Endothelial cell of umbilical vein (primary cell): Measurements from ENCODE around the gene LIX1. TPM values are rescaled to one million over a fixed set of nuclear protein-coding genes. Genes with fewer than 3 reads are reported as not detected.
"Not testable (repeated sequence)": the region's sequence is repeated elsewhere in the genome, so short reads cannot be mapped to it uniquely, and the experiment has no call there.

Experiments
- BruUV-seq: library from RNA; stranded (reverse); fragments of 400-500 nt; replicated peaks from 2 replicates; lab custom pipeline; 2021; lab: Mats Ljungman, UMichigan
- CTCF ChIA-PET: fragments of 300-600, 350-600 bp; sonication (Branson Sonifier 250); formaldehyde crosslinking; loops from one replicate; lab custom pipeline; 2021; ENCODE audit warnings: antibody characterized with exemption, inconsistent platforms; lab: Charles Lee
- POLR2A ChIA-PET: fragments of 300-600, 350-600 bp; sonication (Branson Sonifier 250); formaldehyde crosslinking; loops from one replicate; lab custom pipeline; 2021; ENCODE audit warnings: antibody characterized with exemption, inconsistent platforms; lab: Charles Lee
- DNase-seq: peaks from one replicate; pipeline ENCODE4 v3.0.0-alpha.2; 2011; ENCODE audit warnings: low read depth, low spot score
- FAIRE-seq: peaks from 2 replicates; lab custom pipeline; 2011; peaks lifted over from hg19 to GRCh38; lab: Jason Lieb, UNC
- H2AFZ ChIP-seq: 2 replicates; pipeline ENCODE4 v1.6.0; 2012; ENCODE audit warnings: low read depth, low read length, control low read depth, inconsistent platforms
- H3K27ac ChIP-seq: 2 replicates; pipeline ENCODE4 v1.5.1; 2011; ENCODE audit warnings: low read depth, mild to moderate bottlenecking, control low read depth, low read length, moderate library complexity; ENCODE audit not compliant: insufficient read depth
- H3K27me3 ChIP-seq, 2 experiments: 2 replicates each; pipeline versions ENCODE4 v1.6.0 to v1.6.1; 2011; ENCODE audit warnings: low read length in 2 of 2, mixed read lengths in 1 of 2; ENCODE audit not compliant: control insufficient read depth in 2 of 2, insufficient read depth in 2 of 2
- H3K36me3 ChIP-seq, 2 experiments: 2 replicates in 1 of 2; 3 replicates in 1 of 2; pipeline ENCODE4 v1.5.1; 2011; ENCODE audit warnings: low read length in 2 of 2, mild to moderate bottlenecking in 1 of 2, moderate library complexity in 1 of 2; ENCODE audit not compliant: control insufficient read depth in 2 of 2, insufficient read depth in 2 of 2; ENCODE audit errors: extremely low read depth in 1 of 2
- H3K4me1 ChIP-seq: 3 replicates; pipeline ENCODE4 v1.5.1; 2011; ENCODE audit warnings: mild to moderate bottlenecking, low read length; ENCODE audit not compliant: control insufficient read depth, insufficient read depth; ENCODE audit errors: extremely low read depth
- H3K4me2 ChIP-seq: 2 replicates; pipeline ENCODE4 v1.6.1; 2011; ENCODE audit warnings: low read length, control low read depth, mixed read lengths; ENCODE audit not compliant: insufficient read depth
- H3K4me3 ChIP-seq, 3 experiments: fragments of 200-600 bp in 1 of 3; sonication (generic), shearing (Covaris generic) in 1 of 3; replicated peaks in 1 of 3; 2 replicates each; pipeline ENCODE4 v1.5.1; 2011 to 2016; ENCODE audit warnings: control low read depth in 3 of 3, low read length in 3 of 3, mild to moderate bottlenecking in 2 of 3, inconsistent platforms in 1 of 3, low read depth in 1 of 3, moderate library complexity in 1 of 3; ENCODE audit not compliant: insufficient read depth in 1 of 3
- H3K79me2 ChIP-seq: 2 replicates; pipeline ENCODE4 v1.6.0; 2012; ENCODE audit warnings: low read length, inconsistent platforms; ENCODE audit not compliant: control insufficient read depth, insufficient read depth
- H3K9ac ChIP-seq: replicated peaks from 2 replicates; pipeline ENCODE3; 2011; ENCODE audit warnings: low read length, control low read depth; ENCODE audit not compliant: insufficient read depth; ENCODE audit errors: extremely low read depth
- H3K9me1 ChIP-seq: replicated peaks from 3 replicates; pipeline ENCODE4 v1.6.0; 2011; ENCODE audit warnings: mild to moderate bottlenecking, low read length; ENCODE audit not compliant: control insufficient read depth, insufficient read depth; ENCODE audit errors: extremely low read depth
- H3K9me3 ChIP-seq: replicated peaks from 2 replicates; pipeline ENCODE4 v1.5.1; 2012; ENCODE audit warnings: low read length, inconsistent platforms; ENCODE audit not compliant: control insufficient read depth, insufficient read depth
- H4K20me1 ChIP-seq: replicated peaks from 2 replicates; pipeline ENCODE3; 2011; ENCODE audit warnings: mild to moderate bottlenecking, low read length; ENCODE audit not compliant: control insufficient read depth, insufficient read depth; ENCODE audit errors: extremely low read depth
- FOS ChIP-seq: IDR thresholded peaks from 2 replicates; pipeline ENCODE4 v1.6.1; 2011; ENCODE audit warnings: mild to moderate bottlenecking, low read length, moderate library complexity, borderline replicate concordance; ENCODE audit not compliant: insufficient read depth
- MYC ChIP-seq: IDR thresholded peaks from one replicate; pipeline ENCODE4 v1.6.1; 2011; ENCODE audit warnings: mild to moderate bottlenecking, low read depth, low read length
- dilution Hi-C: fragments of 300-500 bp; cut with MboI; formaldehyde crosslinking; loops from one replicate; pipeline ENCODE4 v1.15.0; 2019; ENCODE audit warnings: low sequenced_read_pairs; ENCODE audit not compliant: extremely low pct_ligation_motif_present
- intact Hi-C: fragments of 100-400 bp; cut with micrococcal nuclease; formaldehyde crosslinking; loops from one replicate; pipeline ENCODE4 v1.10.0; 2022
- polyA plus RNA-seq, 4 experiments: library from polyadenylated mRNA; depleted of rRNA in 3 of 4; stranded (reverse) in 3 of 4; unstranded in 1 of 4; fragments of >200 nt; gene quantifications; 2 replicates each; pipeline versions ENCODE4 v1.2.1 to v1.2.3, GENCODE V29; 2011 to 2012; ENCODE audit warnings: missing spikeins in 1 of 4
- total RNA-seq: library from RNA; stranded (reverse); gene quantifications from 2 replicates; pipeline ENCODE4 v1.2.3, GENCODE V29; 2021
- TF ChIP-seq, protein P1 (sequence below), 2 donors: IDR thresholded peaks; 1 replicate in 1 of 2; 2 replicates in 1 of 2; pipeline ENCODE4 v1.5.1; 2011; ENCODE audit warnings: low read length in 2 of 2, mild to moderate bottlenecking in 2 of 2, moderate library complexity in 2 of 2, control low read depth in 1 of 2, inconsistent platforms in 1 of 2, low read depth in 1 of 2; ENCODE audit not compliant: insufficient read depth in 1 of 2; ENCODE audit errors: extremely low read depth in 1 of 2

The LIX1 gene
- total and polyA plus RNA-seq, 2 donors (not counting 3 experiments of a cell fraction or from before 2014, with no cell fraction given) = not detected

DNA sequence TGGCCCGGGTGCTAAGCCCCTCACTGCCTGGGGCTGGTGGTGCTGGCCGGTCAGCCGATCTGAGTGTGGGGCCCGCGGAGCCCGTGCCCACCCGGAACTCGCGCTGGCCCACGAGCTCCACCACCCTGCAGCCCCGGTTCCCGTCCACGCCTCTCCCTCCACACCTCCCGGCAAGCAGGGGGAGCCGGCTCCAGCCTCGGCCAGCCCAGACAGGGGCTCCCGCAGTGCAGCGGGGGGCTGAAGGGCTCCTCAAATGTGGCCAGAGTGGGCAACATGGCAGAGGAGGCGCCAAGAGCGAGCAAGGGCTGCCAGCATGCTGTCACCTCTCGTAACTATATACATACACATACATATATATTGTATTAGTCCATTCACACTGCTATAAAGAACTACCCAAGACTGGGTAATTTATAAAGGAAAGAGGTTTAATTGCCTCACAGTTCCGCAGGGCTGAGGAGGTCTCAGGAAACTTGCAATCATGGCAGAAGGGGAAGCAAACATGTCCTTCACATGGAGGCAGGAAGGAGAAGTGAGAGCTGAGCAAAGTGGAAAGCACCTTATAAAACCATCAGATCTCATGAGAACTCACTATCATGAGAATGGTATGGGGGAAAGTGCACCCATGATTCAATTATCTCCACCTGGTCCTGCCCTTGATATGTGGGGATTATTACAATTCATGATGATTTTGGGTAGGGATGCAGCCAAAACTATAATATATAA is 56.8 kb downstream of the LIX1 start:
- CTCF ChIA-PET = no interaction called here
- BruUV-seq = no TSS peak
- Histone ChIP-seq H3K9me1 (no peaks in the 10 kb centered on the region), H3K4me2 (no peak overlapping the region), H4K20me1 (no peaks in the 10 kb centered on the region), H3K79me2 (no peaks in the 10 kb centered on the region), H3K4me3 (no peak overlapping the region), H3K9ac (no peak overlapping the region), H3K27me3 (peaks cover 3 to 4% of the 10 kb centered on the region in 2 experiments), H3K27ac (no peak overlapping the region), H2AFZ (no peak overlapping the region), H3K36me3 (no peaks in the 10 kb centered on the region), H3K4me1 (peaks cover 5% of the 10 kb centered on the region), H3K9me3 (no peaks in the 10 kb centered on the region)
- DNase-seq (no peak), FAIRE-seq (no peak)
- TF ChIP-seq MYC = no peak
- TF ChIP-seq, protein P1, sequence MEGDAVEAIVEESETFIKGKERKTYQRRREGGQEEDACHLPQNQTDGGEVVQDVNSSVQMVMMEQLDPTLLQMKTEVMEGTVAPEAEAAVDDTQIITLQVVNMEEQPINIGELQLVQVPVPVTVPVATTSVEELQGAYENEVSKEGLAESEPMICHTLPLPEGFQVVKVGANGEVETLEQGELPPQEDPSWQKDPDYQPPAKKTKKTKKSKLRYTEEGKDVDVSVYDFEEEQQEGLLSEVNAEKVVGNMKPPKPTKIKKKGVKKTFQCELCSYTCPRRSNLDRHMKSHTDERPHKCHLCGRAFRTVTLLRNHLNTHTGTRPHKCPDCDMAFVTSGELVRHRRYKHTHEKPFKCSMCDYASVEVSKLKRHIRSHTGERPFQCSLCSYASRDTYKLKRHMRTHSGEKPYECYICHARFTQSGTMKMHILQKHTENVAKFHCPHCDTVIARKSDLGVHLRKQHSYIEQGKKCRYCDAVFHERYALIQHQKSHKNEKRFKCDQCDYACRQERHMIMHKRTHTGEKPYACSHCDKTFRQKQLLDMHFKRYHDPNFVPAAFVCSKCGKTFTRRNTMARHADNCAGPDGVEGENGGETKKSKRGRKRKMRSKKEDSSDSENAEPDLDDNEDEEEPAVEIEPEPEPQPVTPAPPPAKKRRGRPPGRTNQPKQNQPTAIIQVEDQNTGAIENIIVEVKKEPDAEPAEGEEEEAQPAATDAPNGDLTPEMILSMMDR (IDR thresholded peaks at IDR 0.05; ENCODE audit: extremely low read depth in 1 of 2, insufficient read depth in 1 of 2, low read depth in 1 of 2, low read length in 2 of 2) = no peak
- no peak for TF ChIP-seq FOS
- dilution Hi-C loops = no loop called here
- intact Hi-C loops = no loop called here
- POLR2A ChIA-PET = no interaction called here

DNA sequence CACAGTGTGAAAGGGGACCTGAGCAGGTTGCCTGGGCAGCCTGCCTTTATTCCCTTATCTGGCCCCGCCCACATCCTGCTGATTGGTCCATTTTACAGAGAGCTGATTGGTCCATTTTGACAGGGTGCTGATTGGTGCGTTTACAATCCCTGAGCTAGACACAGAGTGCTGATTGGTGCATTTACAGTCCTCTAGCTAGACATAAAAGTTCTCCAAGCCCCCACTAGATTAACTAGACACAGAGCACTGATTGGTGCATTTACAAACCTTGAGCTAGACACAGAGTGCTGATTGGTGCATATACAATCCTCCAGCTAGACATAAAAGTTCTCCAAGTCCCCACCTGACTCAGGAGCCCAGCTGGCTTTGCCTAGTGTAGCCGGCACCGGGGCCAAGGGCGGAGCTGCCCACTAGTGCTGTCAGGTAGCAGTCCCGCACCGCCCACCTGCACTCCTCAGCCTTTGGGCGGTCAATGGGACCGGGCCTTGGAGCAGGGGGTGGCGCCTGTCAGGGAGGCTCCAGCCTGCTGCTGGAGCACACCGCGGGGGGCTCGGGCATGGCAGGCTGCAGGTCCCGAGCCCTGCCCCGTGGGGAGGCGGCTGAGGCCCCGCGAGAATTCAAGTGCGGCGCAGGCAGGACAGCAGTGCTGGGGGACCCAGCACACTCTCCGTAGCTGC is 57.5 kb downstream of the LIX1 start:
- H3K27me3 ChIP-seq, FAIRE-seq, H3K4me2 ChIP-seq, dilution Hi-C loops, H3K4me3 ChIP-seq, BruUV-seq, H4K20me1 ChIP-seq, H3K4me1 ChIP-seq, POLR2A ChIA-PET, H3K9ac ChIP-seq, H3K79me2 ChIP-seq, H2AFZ ChIP-seq, intact Hi-C loops, H3K9me3 ChIP-seq, H3K9me1 ChIP-seq, H3K27ac ChIP-seq, DNase-seq, H3K36me3 ChIP-seq: not testable (repeated sequence)
- CTCF ChIA-PET = interaction anchor here (1.0 kb wide), 1 partner anchor 17 kb away, joined by 3 read pairs; no protein-coding TSS in a partner anchor
